IMR-90 (cell line): ENCODE results near the gene TEAD1. TPM values are rescaled to one million over a fixed set of nuclear protein-coding genes. Genes with fewer than 3 reads are reported as not detected.

Experiments
- ATAC-seq: fragments of 200-7000 bp; cut with Tn5 transposase; 2 replicates; pipeline ENCODE4 v1.9.1; 2020; ENCODE audit warnings: low read depth, mild to moderate bottlenecking, moderate library complexity
- BruUV-seq: library from RNA; stranded (reverse); fragments of 400-500 nt; replicated peaks from 2 replicates; lab custom pipeline; 2021; lab: Mats Ljungman, UMichigan
- CTCF ChIA-PET: fragments of 300-600 bp; formaldehyde crosslinking; extraction: SDS; loops from one replicate; lab custom pipeline; 2021; ENCODE audit warnings: antibody characterized with exemption; lab: Yijun Ruan, JAX
- POLR2A ChIA-PET: fragments of 300-600 bp; sonication (Branson Sonifier 250); formaldehyde crosslinking; loops from one replicate; lab custom pipeline; 2022; ENCODE audit warnings: antibody characterized with exemption; ENCODE audit not compliant: unreplicated experiment; lab: Charles Lee
- DNase-seq: peaks from one replicate; pipeline ENCODE4 v3.0.0; 2013
- H2AFZ ChIP-seq: replicated peaks from 2 replicates; pipeline ENCODE3; 2013; ENCODE audit warnings: low read length, mild to moderate bottlenecking; ENCODE audit not compliant: poor library complexity
- H2AK5ac ChIP-seq: 2 replicates; pipeline ENCODE4 v1.6.1; 2013; ENCODE audit warnings: low read depth, low read length, inconsistent platforms
- H2AK9ac ChIP-seq: replicated peaks from 2 replicates; pipeline ENCODE3; 2013; ENCODE audit warnings: mild to moderate bottlenecking, low read depth, low read length, moderate library complexity; ENCODE audit not compliant: poor library complexity
- H2BK120ac ChIP-seq: 2 replicates; pipeline ENCODE4 v1.6.1; 2013; ENCODE audit warnings: low read depth, low read length, inconsistent platforms
- H2BK15ac ChIP-seq: 3 replicates; pipeline ENCODE4 v1.6.1; 2013; ENCODE audit warnings: low read depth, low read length, inconsistent platforms
- H2BK20ac ChIP-seq: 2 replicates; pipeline ENCODE4 v1.6.1; 2013; ENCODE audit warnings: low read depth, mild to moderate bottlenecking, inconsistent platforms, low read length, moderate library complexity
- H2BK5ac ChIP-seq: 2 replicates; pipeline ENCODE4 v1.6.1; 2013; ENCODE audit warnings: mild to moderate bottlenecking, low read depth, low read length, inconsistent platforms; ENCODE audit not compliant: poor library complexity, severe bottlenecking
- H3K14ac ChIP-seq: replicated peaks from 2 replicates; pipeline ENCODE4 v1.6.1; 2013; ENCODE audit warnings: low read depth, low read length, inconsistent platforms
- H3K18ac ChIP-seq: 2 replicates; pipeline ENCODE4 v1.6.1; 2013; ENCODE audit warnings: low read depth, low read length, control low read depth
- H3K23ac ChIP-seq: 2 replicates; pipeline ENCODE4 v1.6.1; 2013; ENCODE audit warnings: low read depth, low read length, inconsistent platforms
- H3K27ac ChIP-seq: 2 replicates; pipeline ENCODE4 v1.5.1; 2013; ENCODE audit warnings: mild to moderate bottlenecking, control low read depth, low read length; ENCODE audit not compliant: insufficient read depth
- H3K27me3 ChIP-seq: 2 replicates; pipeline ENCODE4 v1.6.1; 2013; ENCODE audit warnings: low read length; ENCODE audit not compliant: control insufficient read depth, insufficient read depth
- H3K36me3 ChIP-seq: 2 replicates; pipeline ENCODE4 v1.6.1; 2013; ENCODE audit warnings: low read length, mixed read lengths; ENCODE audit not compliant: control insufficient read depth, insufficient read depth
- H3K4ac ChIP-seq: 2 replicates; pipeline ENCODE4 v1.6.1; 2013; ENCODE audit warnings: low read depth, low read length, inconsistent platforms
- H3K4me1 ChIP-seq: 2 replicates; pipeline ENCODE4 v1.6.1; 2013; ENCODE audit warnings: low read length, mixed read lengths; ENCODE audit not compliant: control insufficient read depth, insufficient read depth
- H3K4me2 ChIP-seq: 2 replicates; pipeline ENCODE4 v1.6.1; 2013; ENCODE audit warnings: low read depth, mild to moderate bottlenecking, control low read depth, low read length, moderate library complexity
- H3K4me3 ChIP-seq: 2 replicates; pipeline ENCODE4 v1.5.1; 2013; ENCODE audit warnings: low read depth, mild to moderate bottlenecking, control low read depth, low read length, moderate library complexity; ENCODE audit not compliant: insufficient read depth
- H3K56ac ChIP-seq: 2 replicates; pipeline ENCODE4 v1.6.1; 2013; ENCODE audit warnings: low read length, inconsistent platforms; ENCODE audit not compliant: insufficient read depth; ENCODE audit errors: extremely low read depth
- H3K79me1 ChIP-seq, 2 experiments: 2 replicates each; pipeline ENCODE4 v1.6.1; 2013; ENCODE audit warnings: low read length in 2 of 2, inconsistent platforms in 1 of 2, low read depth in 1 of 2
- H3K9ac ChIP-seq: 2 replicates; pipeline ENCODE4 v1.6.1; 2013; ENCODE audit warnings: low read depth, low read length, control low read depth
- H3K9me1 ChIP-seq: 2 replicates; pipeline ENCODE4 v1.6.1; 2013; ENCODE audit warnings: low read length, inconsistent platforms; ENCODE audit not compliant: insufficient read depth
- H3K9me3 ChIP-seq: 2 replicates; pipeline ENCODE4 v1.6.1; 2013; ENCODE audit warnings: low read length; ENCODE audit not compliant: control insufficient read depth, insufficient read depth
- H4K20me1 ChIP-seq: 2 replicates; pipeline ENCODE4 v1.6.1; 2013; ENCODE audit warnings: low read length, inconsistent platforms; ENCODE audit not compliant: insufficient read depth
- H4K5ac ChIP-seq: 2 replicates; pipeline ENCODE4 v1.6.1; 2013; ENCODE audit warnings: mild to moderate bottlenecking, low read depth, low read length, control low read depth
- H4K8ac ChIP-seq, 2 experiments: 2 replicates each; pipeline ENCODE4 v1.6.1; 2013; ENCODE audit warnings: low read depth in 2 of 2, low read length in 2 of 2, control low read depth in 1 of 2, inconsistent platforms in 1 of 2
- H4K91ac ChIP-seq: 2 replicates; pipeline ENCODE4 v1.6.1; 2013; ENCODE audit warnings: low read depth, low read length, inconsistent platforms; ENCODE audit not compliant: insufficient read depth
- BHLHE40 ChIP-seq: fragments of 150-350 bp; IDR thresholded peaks from 2 replicates; pipeline ENCODE4 v1.6.1; 2016; ENCODE audit warnings: mild to moderate bottlenecking, low read depth, low read length
- CHD1 ChIP-seq: IDR thresholded peaks from 2 replicates; pipeline ENCODE4 v1.6.1; 2012; ENCODE audit warnings: low read depth, low read length, improper control_type of control experiment
- MAFK ChIP-seq: IDR thresholded peaks from 2 replicates; pipeline ENCODE4 v1.6.1; 2012; ENCODE audit warnings: low read depth, low read length, improper control_type of control experiment
- MAZ ChIP-seq: IDR thresholded peaks from 2 replicates; pipeline ENCODE4 v1.6.1; 2012; ENCODE audit warnings: low read depth, mild to moderate bottlenecking, low read length, improper control_type of control experiment, moderate library complexity, borderline replicate concordance
- MXI1 ChIP-seq: IDR thresholded peaks from 2 replicates; pipeline ENCODE4 v1.6.1; 2012; ENCODE audit warnings: low read depth, mild to moderate bottlenecking, low read length, moderate library complexity, borderline replicate concordance
- NFE2L2 ChIP-seq: fragments of 150-350 bp; IDR thresholded peaks from 2 replicates; pipeline ENCODE4 v1.6.1; 2016; ENCODE audit warnings: low read depth, mild to moderate bottlenecking, low read length
- POLR2A ChIP-seq: IDR thresholded peaks from 2 replicates; pipeline ENCODE4 v1.6.1; 2012; ENCODE audit warnings: mild to moderate bottlenecking, low read depth, low read length
- RAD21 ChIP-seq: IDR thresholded peaks from 2 replicates; pipeline ENCODE4 v1.6.1; 2012; ENCODE audit warnings: low read length, improper control_type of control experiment
- RCOR1 ChIP-seq: IDR thresholded peaks from 2 replicates; pipeline ENCODE4 v1.6.1; 2012; ENCODE audit warnings: mild to moderate bottlenecking, low read length, improper control_type of control experiment; ENCODE audit not compliant: insufficient replicate concordance
- RFX5 ChIP-seq: IDR thresholded peaks from 2 replicates; pipeline ENCODE4 v1.8.0; 2012; ENCODE audit warnings: low read depth, mild to moderate bottlenecking, low read length, moderate library complexity
- SMC3 ChIP-seq: fragments of 150-350 bp; IDR thresholded peaks from 2 replicates; pipeline ENCODE4 v1.6.1; 2016; ENCODE audit warnings: low read depth, mild to moderate bottlenecking, antibody characterized with exemption, low read length, moderate library complexity
- WGBS, 2 experiments: methylation state at CpG; one replicate each; pipeline versions ENCODE4 v1.1.5 to v1.1.7; 2013; ENCODE audit warnings: missing lambda C conversion rate in 2 of 2; ENCODE audit not compliant: insufficient read length in 1 of 2; ENCODE audit errors: extremely low coverage in 2 of 2; 5-methylcytosine and 5-hydroxymethylcytosine counted together
- dilution Hi-C: fragments of 300-500 bp; cut with HindIII; formaldehyde crosslinking; loops from one replicate; pipeline ENCODE4 v1.14.3; 2018; ENCODE audit warnings: low sequenced_read_pairs; ENCODE audit not compliant: unreplicated experiment
- in situ Hi-C: fragments of 300-500 bp; cut with MboI; formaldehyde crosslinking; loops from 3 replicates; pipeline ENCODE4 v1.14.3; 2019; ENCODE audit warnings: low sequenced_read_pairs, inconsistent platforms, mixed read lengths
- intact Hi-C: fragments of 100-400 bp; cut with micrococcal nuclease; formaldehyde crosslinking; loops from 2 replicates; pipeline ENCODE4 v1.10.0; 2022
- polyA plus RNA-seq, 3 experiments: library from polyadenylated mRNA; depleted of rRNA; stranded (reverse); fragments of >200 nt; gene quantifications; 2 replicates each; pipeline ENCODE4 v1.2.3, GENCODE V29; 2012; ENCODE audit warnings: low replicate concordance in 1 of 3
- total RNA-seq: library from RNA; depleted of rRNA; stranded (reverse); fragments of >200 nt; gene quantifications from 2 replicates; pipeline ENCODE4 v1.2.3, GENCODE V29; 2012
- TF ChIP-seq, protein P1 (sequence below): fragments of 150-350 bp; IDR thresholded peaks from 2 replicates; pipeline ENCODE4 v1.6.1; 2017; ENCODE audit warnings: mild to moderate bottlenecking, antibody characterized with exemption, low read length, low read depth

TEAD1 gene
- total and polyA plus RNA-seq, 2 of the 4 experiments (the other 2 are of a cell fraction), result 51.8 to 69.2 TPM

DNA sequence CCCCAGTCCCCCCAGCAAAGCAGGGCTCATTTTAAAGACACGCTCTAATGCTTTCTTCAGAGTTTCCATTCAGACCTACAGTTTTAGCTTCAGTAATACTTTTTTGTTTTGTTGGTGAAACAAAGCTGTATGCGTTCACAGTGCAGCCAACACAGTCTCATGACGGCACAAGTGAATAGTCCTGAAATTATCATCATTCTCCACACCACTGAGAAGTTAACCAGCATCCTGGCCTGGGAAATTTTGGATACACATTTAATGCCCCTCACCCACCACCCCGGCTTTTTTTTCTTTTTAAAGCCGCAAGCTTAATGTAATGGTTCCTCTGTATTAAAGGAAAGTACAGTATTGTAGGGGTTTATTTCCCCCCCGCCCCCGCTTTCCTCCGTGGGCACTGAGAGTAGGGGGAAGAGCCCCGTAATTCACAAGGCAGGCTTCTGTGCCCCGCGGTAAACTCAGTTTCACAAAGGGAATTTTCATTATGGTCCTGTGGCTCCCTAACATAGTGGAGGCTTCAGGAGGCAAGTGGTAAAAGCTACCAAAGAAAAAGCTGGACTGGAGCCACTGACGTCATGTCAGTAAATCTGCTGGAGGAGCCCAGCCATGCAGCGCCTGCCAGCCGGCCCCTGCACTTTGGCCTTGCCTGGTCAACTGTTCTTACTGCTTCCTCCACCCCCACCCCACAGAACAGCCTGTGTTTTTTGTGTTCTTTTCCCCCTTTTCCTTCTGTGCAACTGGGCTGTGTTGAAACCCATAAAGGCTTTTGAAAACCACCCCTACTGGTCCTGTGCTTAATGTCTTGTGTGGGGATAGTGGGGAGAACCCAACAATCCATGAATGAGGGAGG lies 18.2 kb downstream of the TEAD1 start (continued):
- no peak for TF ChIP-seq RCOR1
- TF ChIP-seq RFX5, result no peak
- no peak for TF ChIP-seq MAFK
- no peak for TF ChIP-seq MXI1

DNA sequence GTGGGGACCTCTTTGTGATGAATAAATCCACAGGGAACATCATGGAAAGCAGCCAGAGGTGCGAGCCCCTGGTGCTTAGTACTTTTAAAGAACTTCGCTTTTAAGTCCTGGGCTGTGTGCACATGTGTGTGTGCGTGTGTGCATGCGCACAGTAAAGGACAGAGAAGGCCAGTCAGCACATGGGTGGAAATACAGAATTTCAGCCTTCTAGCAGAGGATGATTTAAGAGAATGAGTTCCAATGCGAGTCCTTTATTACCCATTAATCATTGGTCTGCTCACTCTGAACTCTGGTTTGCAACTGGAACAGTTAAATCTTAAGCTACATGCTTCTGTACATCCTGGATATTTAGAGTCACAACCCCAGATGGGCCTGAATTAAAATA lies 18.9 kb downstream of the TEAD1 start:
- Histone ChIP-seq H3K4me1 (peaks cover 48% of the 10 kb centered on the region), H2BK120ac (peak overlapping the region; percentile 88), H3K18ac (peak overlapping the region; percentile 63), H3K27ac (peak overlapping the region; percentile 71), H3K23ac (peak overlapping the region; percentile 57; the same call in 1 of the 2 replicates), H2BK5ac (peak overlapping the region; percentile 87), H2BK15ac (no peak overlapping the region; the same call in 2 of the 3 replicates), H3K56ac (peak overlapping the region; percentile 49), H3K9me3 (no peaks in the 10 kb centered on the region), H2AK9ac (no peak overlapping the region), H4K20me1 (peaks cover 91% of the 10 kb centered on the region), H4K91ac (peak overlapping the region; percentile 85), H3K14ac (peak overlapping the region; percentile 66), H3K4me3 (no peak overlapping the region), H4K5ac (peak overlapping the region; percentile 42), H4K8ac (peak overlapping the region in 1 of 2 experiments; percentile 73; a peak in 2 of 4 replicates), H3K9me1 (peaks cover 40% of the 10 kb centered on the region), H3K4ac (peak overlapping the region; percentile 83), H3K9ac (peak overlapping the region; percentile 7; the same call in 1 of the 2 replicates), H3K4me2 (peak overlapping the region; percentile 80), H3K79me1 (peaks cover 15 to 83% of the 10 kb centered on the region in 2 experiments; a peak in 3 of 4 replicates), H2AK5ac (peak overlapping the region; percentile 90), H2AFZ (no peak overlapping the region), H3K27me3 (no peaks in the 10 kb centered on the region), H3K36me3 (no peaks in the 10 kb centered on the region; the same call in 1 of the 2 replicates), H2BK20ac (peak overlapping the region; percentile 83)
- dilution Hi-C loops (loop anchor here (25.0 kb wide), 1 partner anchor 194 kb away; no protein-coding TSS in a partner anchor), intact Hi-C loops (loop anchor here (5.0 kb wide), 3 partner anchors 79 to 406 kb away; no protein-coding TSS in a partner anchor), in situ Hi-C loops (no loop called here)
- POLR2A ChIA-PET, result no interaction called here
- TF ChIP-seq MXI1, result no peak
- TF ChIP-seq BHLHE40, result no peak
- TF ChIP-seq SMC3, result no peak
- TF ChIP-seq NFE2L2, result no peak
- TF ChIP-seq CHD1, result no peak
- TF ChIP-seq MAZ, result no peak
- no peak for TF ChIP-seq POLR2A
- TF ChIP-seq RCOR1, result no peak
- TF ChIP-seq RAD21, result no peak
- TF ChIP-seq, protein P1, sequence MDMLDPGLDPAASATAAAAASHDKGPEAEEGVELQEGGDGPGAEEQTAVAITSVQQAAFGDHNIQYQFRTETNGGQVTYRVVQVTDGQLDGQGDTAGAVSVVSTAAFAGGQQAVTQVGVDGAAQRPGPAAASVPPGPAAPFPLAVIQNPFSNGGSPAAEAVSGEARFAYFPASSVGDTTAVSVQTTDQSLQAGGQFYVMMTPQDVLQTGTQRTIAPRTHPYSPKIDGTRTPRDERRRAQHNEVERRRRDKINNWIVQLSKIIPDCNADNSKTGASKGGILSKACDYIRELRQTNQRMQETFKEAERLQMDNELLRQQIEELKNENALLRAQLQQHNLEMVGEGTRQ, result no peak
- 35% methylated on average over 2 of the region's 5 CpGs; no CpG with 5 or more reads in 1 of the 2 experiments for WGBS, 2 experiments
- no peak for ATAC-seq
- BruUV-seq, result no TSS peak
- DNase-seq, result no peak
- CTCF ChIA-PET, result interaction anchor here (0.7 kb wide), 1 partner anchor 196 kb away, joined by 3 read pairs; no protein-coding TSS in a partner anchor
